ENCODE results near the gene FAM13A.

The FAM13A gene

GRCh38 chr4:88810325-88810724 lies 246.7 kb downstream of the FAM13A start:
- DNase-seq (ENCODE audit: low read depth) = no peak

DNA sequence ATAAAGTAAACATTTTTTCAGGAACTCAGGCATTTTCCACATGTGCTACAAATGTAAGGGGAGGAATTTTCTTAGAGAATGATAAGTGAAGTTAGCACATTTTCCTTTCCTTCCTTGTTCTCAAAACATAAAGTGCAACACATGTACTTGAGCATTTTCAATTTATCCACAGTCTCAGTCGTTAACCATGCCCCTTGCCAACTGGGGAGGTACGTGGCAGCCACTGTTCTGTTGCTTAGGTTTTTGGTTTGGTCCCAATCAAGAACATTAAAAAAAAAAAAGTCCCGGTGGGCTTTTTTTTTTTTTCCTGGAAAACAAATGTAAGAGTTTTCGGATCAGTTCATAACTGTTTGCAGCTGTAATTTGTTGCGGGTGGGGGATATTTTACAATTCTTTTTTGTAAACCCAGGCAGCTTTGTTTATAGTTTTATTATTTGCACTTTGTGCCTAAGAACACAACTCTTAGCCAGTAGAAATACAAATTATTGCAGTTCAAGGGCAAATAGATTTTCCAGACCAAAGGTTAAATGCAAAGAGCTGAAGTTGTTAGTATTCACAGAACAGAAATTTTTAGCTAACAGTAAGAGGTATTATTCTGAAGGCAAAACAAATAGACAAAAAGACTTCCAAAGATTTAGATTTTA lies 247.3 kb downstream of the FAM13A start:
- no peak for DNase-seq (ENCODE audit: low read depth)

- no peak for DNase-seq (ENCODE audit: low read depth)
Measured at GRCh38 chr4:88809101-88809500, 247.9 kb downstream of the FAM13A start.

DNA sequence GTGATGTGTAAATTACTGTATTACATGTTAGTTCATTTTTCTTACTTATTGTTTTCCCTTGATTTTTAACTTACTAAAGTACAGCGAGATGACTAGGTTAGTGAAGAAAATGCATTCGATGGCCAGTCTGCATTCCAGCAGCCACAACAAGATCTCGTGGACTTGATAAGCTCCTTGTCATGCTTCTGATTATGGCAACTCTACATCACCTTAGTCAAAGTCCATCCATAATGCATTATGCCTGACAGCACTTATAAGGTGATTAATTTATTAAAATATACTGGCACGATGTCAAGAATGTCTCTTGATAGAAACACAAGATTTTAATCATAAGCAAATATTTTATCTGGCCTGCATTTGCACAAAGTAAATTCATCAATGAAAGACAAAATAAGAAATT lies 249.5 kb downstream of the FAM13A start:
- DNase-seq (ENCODE audit: low read depth) = peak; percentile 63

DNA sequence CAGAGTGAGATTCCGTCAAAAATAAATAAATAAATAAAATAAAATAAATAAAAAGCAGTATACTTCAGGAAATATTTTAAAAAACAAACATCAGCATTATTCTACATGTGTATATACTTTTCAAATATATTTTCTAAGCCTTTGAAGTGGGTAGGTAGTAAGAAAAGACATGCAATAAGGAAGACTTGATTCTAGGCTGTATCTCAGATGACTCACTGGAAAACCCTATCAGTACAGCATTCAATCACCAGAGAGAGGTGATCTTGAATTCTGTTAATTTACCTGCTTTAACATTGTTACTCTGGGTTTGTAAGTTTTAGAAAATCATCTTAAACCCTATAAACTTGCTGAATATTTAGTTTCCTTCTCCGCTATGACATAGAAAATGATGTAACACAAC lies 252.8 kb downstream of the FAM13A start:
- no peak for DNase-seq (ENCODE audit: low read depth)

GRCh38 chr4:88803600-88804096 lies 253.3 kb downstream of the FAM13A start:
- peak; percentile 97 for DNase-seq (ENCODE audit: low read depth)

- DNase-seq (ENCODE audit: low read depth) = peak; percentile 66
Measured at GRCh38 chr4:88802585-88803286, 254.2 kb downstream of the FAM13A start.

DNA sequence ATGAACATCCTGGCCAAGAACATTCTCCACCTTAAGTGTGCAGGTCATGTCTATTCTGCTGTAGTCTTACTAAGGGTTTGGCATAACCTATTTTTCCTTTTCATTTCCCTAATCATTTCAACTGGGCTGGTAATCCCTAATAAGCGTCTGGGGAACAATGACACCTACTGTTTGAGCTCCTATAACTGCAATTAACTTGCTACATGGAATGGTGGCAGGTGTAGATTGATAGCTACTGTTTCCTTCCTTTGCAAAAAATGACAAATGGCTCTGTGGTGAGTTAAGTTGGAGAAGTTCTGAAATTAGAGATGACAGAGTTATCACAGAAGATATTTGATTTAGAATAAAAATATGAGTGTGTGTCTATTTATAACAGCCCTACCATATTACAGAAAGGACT lies 254.8 kb downstream of the FAM13A start:
- DNase-seq (ENCODE audit: low read depth) = no peak

DNA sequence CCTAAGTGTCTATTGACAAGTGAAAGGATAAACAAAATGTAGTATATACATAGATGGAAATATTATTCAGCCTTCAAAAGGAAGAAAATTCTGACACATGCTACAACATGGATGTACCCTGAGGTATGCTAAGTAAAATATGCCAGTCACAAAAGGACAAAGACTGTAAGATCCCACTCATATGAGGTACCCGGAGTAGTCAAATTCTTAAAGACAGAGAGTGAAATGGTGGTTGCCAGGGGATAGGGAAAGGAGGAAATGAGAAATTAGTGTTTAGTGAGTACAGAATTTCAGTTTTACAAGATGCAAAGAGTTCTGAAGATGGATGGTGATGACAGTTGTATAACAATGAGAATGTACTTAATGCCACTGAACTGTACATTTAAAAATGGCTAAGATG lies 257.1 kb downstream of the FAM13A start:
- DNase-seq (ENCODE audit: low read depth) = no peak

GRCh38 chr4:88797725-88798124 lies 259.3 kb downstream of the FAM13A start:
- DNase-seq (ENCODE audit: low read depth) = no peak

DNA sequence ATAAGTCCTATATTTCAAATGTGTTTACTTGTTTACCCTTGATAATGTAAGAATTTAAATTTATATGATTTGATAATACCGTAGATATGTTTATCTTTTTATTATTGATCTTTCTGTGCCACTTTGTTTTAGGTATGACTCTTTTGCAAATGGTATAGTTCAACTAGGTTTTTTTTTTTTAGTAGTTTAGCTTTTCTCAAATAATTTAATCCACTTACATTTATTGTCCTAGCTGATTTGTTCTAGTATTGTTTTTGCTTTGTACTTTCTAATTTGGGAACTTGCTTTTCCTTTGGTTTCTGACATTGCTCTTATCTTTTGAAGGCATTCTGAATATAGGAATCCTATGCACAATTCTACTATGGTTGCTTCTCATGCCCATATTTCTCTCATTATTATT lies 260.4 kb downstream of the FAM13A start:
- DNase-seq (ENCODE audit: low read depth) = no peak

- DNase-seq (ENCODE audit: low read depth) = no peak
Measured at GRCh38 chr4:88794952-88795351, 262.0 kb downstream of the FAM13A start.

DNA sequence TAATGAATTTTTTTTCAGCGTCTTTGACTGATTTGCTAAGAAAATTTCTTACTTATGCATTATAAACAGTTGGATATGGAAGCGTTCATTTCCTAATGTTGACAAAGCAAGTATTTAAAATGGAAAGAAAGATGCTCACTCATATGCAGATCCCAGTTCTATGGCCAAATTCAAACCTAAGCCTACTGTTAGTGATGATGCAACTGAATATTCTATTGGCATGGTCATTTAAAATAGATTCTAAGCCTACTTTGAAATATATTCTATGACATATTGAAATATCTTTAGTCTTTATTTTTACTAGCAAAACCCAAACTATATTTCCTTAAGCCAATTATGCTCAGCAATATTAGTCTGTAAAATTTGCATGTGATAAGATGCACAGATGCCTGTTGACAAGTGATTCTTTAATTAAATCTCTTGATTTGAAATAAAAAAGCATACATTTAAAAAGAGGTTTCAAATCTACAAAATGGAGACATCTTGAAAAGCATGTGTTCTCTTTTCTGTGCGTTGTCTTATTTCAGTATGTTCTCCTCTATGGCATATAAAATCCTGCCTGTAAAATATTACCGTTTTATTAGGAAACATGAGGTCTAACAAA lies 262.8 kb downstream of the FAM13A start:
- no peak for DNase-seq (ENCODE audit: low read depth)

DNA sequence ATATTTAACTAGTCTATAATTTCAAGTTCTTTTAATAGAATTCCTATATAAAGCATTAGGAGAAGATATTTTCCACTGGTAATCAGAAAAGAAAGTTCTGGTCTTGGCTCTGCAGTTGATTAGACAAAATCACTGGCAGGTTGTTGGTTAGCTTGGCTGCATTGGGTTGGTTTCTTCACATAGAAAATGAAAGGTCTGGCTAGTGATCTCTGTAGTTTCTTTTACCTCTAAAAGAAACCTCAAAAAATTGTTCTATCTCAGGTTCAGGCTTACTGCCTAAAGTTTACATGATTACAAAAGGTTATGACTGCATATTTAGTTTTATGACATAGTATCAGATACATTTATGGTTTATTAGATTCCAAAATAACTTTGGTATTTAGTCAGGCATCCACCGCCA lies 263.5 kb downstream of the FAM13A start:
- DNase-seq (ENCODE audit: low read depth) = no peak

DNA sequence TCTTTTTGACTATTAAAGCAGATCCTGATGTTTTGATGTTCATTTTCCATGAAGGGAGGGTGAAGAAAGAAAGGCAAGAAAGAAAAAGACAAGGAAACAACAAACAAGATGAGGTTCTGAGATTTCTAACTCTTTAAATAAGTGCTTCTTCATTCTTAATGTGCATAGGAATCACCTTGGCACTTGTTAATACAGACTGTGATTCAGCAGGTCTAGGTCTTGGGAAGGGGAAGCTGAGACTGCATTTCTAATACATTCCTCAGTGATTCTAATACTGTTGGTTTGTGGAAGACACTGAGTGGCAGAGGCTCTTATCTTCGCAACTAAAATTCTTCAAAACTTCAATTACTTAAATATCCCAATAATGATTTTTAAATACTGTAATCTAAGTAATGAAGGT lies 264.2 kb downstream of the FAM13A start:
- DNase-seq (ENCODE audit: low read depth) = peak; percentile 71

GRCh38 chr4:88792268-88792781 lies 264.7 kb downstream of the FAM13A start:
- DNase-seq (ENCODE audit: low read depth) = peak; percentile 95

DNA sequence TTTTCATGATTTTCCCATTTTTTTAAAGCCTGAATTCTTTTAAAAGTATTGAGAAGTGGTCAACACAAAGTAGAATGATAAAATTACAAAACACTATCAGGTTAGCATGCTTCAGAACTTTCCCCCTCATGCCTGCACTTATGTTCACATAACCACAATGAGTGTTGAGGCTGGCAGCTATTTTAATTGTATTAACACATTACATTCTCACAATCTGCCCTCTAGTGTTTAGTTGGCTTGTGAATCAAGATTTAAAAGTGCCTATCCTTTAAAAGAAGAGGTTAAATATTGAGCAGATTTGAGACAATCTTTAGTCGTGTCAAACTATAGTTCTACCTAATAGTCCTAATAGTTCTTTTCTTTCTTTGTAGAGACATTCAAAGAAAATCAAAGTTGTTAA lies 265.7 kb downstream of the FAM13A start:
- peak; percentile 60 for DNase-seq (ENCODE audit: low read depth)

DNA sequence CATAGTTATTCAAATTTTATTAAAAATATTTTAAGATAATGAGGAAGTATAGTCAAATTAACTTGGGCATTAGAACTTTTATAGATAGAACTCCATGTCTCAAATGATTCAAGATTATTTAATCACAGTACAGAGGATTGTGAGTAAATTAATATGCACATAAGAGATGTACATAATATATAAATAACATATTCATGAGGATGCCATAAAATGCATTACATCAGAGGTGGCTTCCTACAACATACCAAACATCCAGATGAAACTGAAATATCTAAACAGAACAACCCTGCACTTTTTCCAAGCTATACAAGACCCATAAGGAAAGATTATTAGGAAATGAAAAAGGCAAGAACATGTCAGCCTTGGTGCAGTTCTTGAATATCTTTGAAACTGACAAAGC lies 268.1 kb downstream of the FAM13A start:
- DNase-seq (ENCODE audit: low read depth) = no peak

- DNase-seq (ENCODE audit: low read depth) = no peak
Measured at GRCh38 chr4:88788424-88788823, 268.6 kb downstream of the FAM13A start.

DNA sequence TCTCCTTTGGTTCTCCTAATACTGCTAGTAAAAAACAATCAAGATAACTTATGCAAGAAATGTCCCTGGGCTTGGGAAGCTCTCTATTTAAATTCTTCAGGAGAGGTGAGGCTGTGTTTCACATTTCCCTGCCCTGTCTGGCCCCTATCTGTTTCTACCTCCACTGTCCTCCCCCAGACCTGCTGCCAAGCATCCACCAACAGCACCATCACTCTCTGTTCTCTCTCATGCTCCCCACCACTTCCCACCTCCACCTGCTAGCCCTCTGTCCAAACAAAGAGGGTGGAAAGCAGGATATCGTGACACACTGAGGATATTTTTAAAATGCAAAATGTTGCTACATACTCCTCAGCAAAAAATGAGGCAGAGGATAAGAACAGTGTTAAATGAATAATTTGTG lies 271.0 kb downstream of the FAM13A start:
- DNase-seq (ENCODE audit: low read depth) = no peak

DNA sequence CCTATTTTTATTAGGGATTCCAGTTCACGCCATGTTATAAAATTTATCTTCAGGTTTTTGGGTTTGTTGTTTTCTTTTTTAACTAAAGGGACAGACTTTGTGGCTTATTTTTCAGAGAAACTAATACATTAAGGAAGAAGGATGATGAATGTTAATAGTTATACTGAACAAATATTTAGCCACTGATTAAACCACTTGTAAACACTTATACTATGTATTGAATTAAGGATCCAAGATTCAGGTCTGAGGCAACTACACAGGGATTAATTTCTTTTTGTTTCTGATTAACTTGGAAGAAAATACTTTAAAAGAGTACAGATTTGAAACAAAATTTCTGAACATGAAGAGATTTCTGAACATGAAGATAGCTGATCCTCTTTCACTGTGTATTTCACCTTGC lies 276.6 kb downstream of the FAM13A start:
- no peak for DNase-seq (ENCODE audit: low read depth)

- DNase-seq (ENCODE audit: low read depth) = no peak
Measured at GRCh38 chr4:88779431-88779830, 277.6 kb downstream of the FAM13A start.

- no peak for DNase-seq (ENCODE audit: low read depth)
Measured at GRCh38 chr4:88775529-88775928, 281.5 kb downstream of the FAM13A start.
